H1 (cell line): ENCODE results near the gene MBD5. TPM values are rescaled to one million over a fixed set of nuclear protein-coding genes. Genes with fewer than 3 reads are reported as not detected.

Experiments used
- CTCF ChIA-PET: fragments of 300-600 bp; sonication (Branson Sonifier 250); formaldehyde crosslinking; loops from one replicate; lab custom pipeline; 2021; ENCODE audit not compliant: partially characterized antibody; lab: Charles Lee
- POLR2A ChIA-PET: fragments of 300-600 bp; sonication (Branson Sonifier 250); formaldehyde crosslinking; loops from one replicate; lab custom pipeline; 2021; ENCODE audit warnings: inconsistent platforms; ENCODE audit not compliant: partially characterized antibody; lab: Charles Lee
- DNase-seq, 2 experiments: peaks; one replicate each; pipeline versions ENCODE4 v3.0.0 to v3.0.0-alpha.2; 2010 to 2022; ENCODE audit warnings: low spot score in 2 of 2, low read depth in 1 of 2, mixed read lengths in 1 of 2
- FAIRE-seq: peaks from 2 replicates; lab custom pipeline; 2011; peaks lifted over from hg19 to GRCh38; lab: Jason Lieb, UNC
- H2AFZ ChIP-seq: 2 replicates; pipeline ENCODE4 v1.8.1; 2012; ENCODE audit warnings: low read length, inconsistent platforms
- H2AK5ac ChIP-seq: 2 replicates; pipeline ENCODE4 v1.6.1; 2013; ENCODE audit warnings: low read depth, low read length
- H2BK120ac ChIP-seq: replicated peaks from 2 replicates; pipeline ENCODE3; 2013; ENCODE audit warnings: low read depth, low read length, inconsistent platforms
- H2BK12ac ChIP-seq: 2 replicates; pipeline ENCODE4 v1.6.1; 2013; ENCODE audit warnings: low read depth, low read length
- H2BK15ac ChIP-seq: 2 replicates; pipeline ENCODE4 v1.6.1; 2013; ENCODE audit warnings: low read length
- H2BK20ac ChIP-seq: 2 replicates; pipeline ENCODE4 v1.6.1; 2013; ENCODE audit warnings: low read length
- H2BK5ac ChIP-seq: 2 replicates; pipeline ENCODE4 v1.6.1; 2013; ENCODE audit warnings: low read depth, low read length
- H3K14ac ChIP-seq: 2 replicates; pipeline ENCODE4 v1.6.1; 2013; ENCODE audit warnings: inconsistent platforms; ENCODE audit not compliant: insufficient read length
- H3K18ac ChIP-seq: 2 replicates; pipeline ENCODE4 v1.6.1; 2013; ENCODE audit warnings: low read length; ENCODE audit errors: extremely low read depth
- H3K23ac ChIP-seq: 2 replicates; pipeline ENCODE4 v1.6.1; 2013; ENCODE audit warnings: inconsistent platforms; ENCODE audit not compliant: insufficient read length
- H3K23me2 ChIP-seq: 2 replicates; pipeline ENCODE4 v1.6.1; 2013; ENCODE audit warnings: low read depth, low read length
- H3K27ac ChIP-seq: 2 replicates; pipeline ENCODE4 v1.6.1; 2011; ENCODE audit warnings: low read depth, low read length, inconsistent platforms
- H3K27me3 ChIP-seq, 4 experiments: replicated peaks in 1 of 4; 1 replicate in 1 of 4; 2 replicates in 3 of 4; pipeline versions ENCODE4 v1.6.1 to v1.8.1; 2011 to 2013; ENCODE audit warnings: low read length in 3 of 4, mild to moderate bottlenecking in 3 of 4, inconsistent platforms in 2 of 4, mixed read lengths in 2 of 4, moderate library complexity in 1 of 4; ENCODE audit not compliant: control insufficient read depth in 3 of 4, insufficient read depth in 3 of 4; ENCODE audit errors: extremely low read depth in 1 of 4
- H3K36me3 ChIP-seq, 4 experiments: 2 replicates each; pipeline versions ENCODE4 v1.6.1 to v1.8.1; 2011 to 2013; ENCODE audit warnings: mild to moderate bottlenecking in 4 of 4, low read length in 3 of 4, moderate library complexity in 2 of 4, control low read depth in 1 of 4, inconsistent platforms in 1 of 4; ENCODE audit not compliant: insufficient read depth in 4 of 4, control insufficient read depth in 2 of 4
- H3K4ac ChIP-seq: replicated peaks from 2 replicates; pipeline ENCODE3; 2013; ENCODE audit warnings: low read length, low read depth, mixed read lengths, inconsistent platforms; ENCODE audit not compliant: insufficient read length
- H3K4me1 ChIP-seq, 4 experiments: replicated peaks in 1 of 4; 1 replicate in 1 of 4; 2 replicates in 3 of 4; pipeline versions ENCODE4 v1.6.1 to v1.8.1; 2011 to 2013; ENCODE audit warnings: low read length in 3 of 4, inconsistent platforms in 2 of 4, mixed read lengths in 1 of 4; ENCODE audit not compliant: insufficient read depth in 4 of 4, control insufficient read depth in 3 of 4
- H3K4me2 ChIP-seq, 2 experiments: 2 replicates each; pipeline versions ENCODE4 v1.6.1 to v1.8.1; 2011 to 2013; ENCODE audit warnings: low read depth in 2 of 2, low read length in 2 of 2, control low read depth in 1 of 2, inconsistent platforms in 1 of 2, mild to moderate bottlenecking in 1 of 2; ENCODE audit not compliant: insufficient read depth in 1 of 2
- H3K4me3 ChIP-seq, 4 experiments: fragments of 200-600, 300-600 bp in 1 of 4; sonication (generic), shearing (Covaris generic), sonication (Bioruptor Twin) in 1 of 4; 2 replicates each; pipeline versions ENCODE4 v1.5.1 to v1.8.1; 2011 to 2016; ENCODE audit warnings: low read length in 4 of 4, low read depth in 3 of 4, control low read depth in 2 of 4, inconsistent platforms in 2 of 4, mild to moderate bottlenecking in 2 of 4, mixed read lengths in 1 of 4, moderate library complexity in 1 of 4; ENCODE audit not compliant: insufficient read depth in 2 of 4; ENCODE audit errors: extremely low read depth in 1 of 4
- H3K56ac ChIP-seq: replicated peaks from 2 replicates; pipeline ENCODE3; 2013; ENCODE audit warnings: low read depth, mild to moderate bottlenecking, mixed read lengths, low read length, inconsistent platforms; ENCODE audit not compliant: insufficient read length
- H3K79me1 ChIP-seq: 2 replicates; pipeline ENCODE4 v1.6.1; 2013; ENCODE audit warnings: low read depth, low read length, control low read depth
- H3K79me2 ChIP-seq, 2 experiments: 2 replicates each; pipeline versions ENCODE4 v1.6.1 to v1.8.1; 2012 to 2013; ENCODE audit warnings: low read length in 2 of 2, mild to moderate bottlenecking in 2 of 2, inconsistent platforms in 1 of 2; ENCODE audit not compliant: insufficient read depth in 2 of 2, control insufficient read depth in 1 of 2
- H3K9ac ChIP-seq, 4 experiments: replicated peaks in 1 of 4; 1 replicate in 1 of 4; 2 replicates in 3 of 4; pipeline versions ENCODE4 v1.6.1 to v1.8.1; 2011 to 2013; ENCODE audit warnings: low read depth in 3 of 4, low read length in 3 of 4, control low read depth in 2 of 4, mild to moderate bottlenecking in 2 of 4, moderate library complexity in 2 of 4, inconsistent platforms in 1 of 4; ENCODE audit errors: extremely low read depth in 1 of 4
- H3K9me3 ChIP-seq, 2 experiments: 2 replicates each; pipeline versions ENCODE4 v1.6.1 to v1.8.1; 2012 to 2013; ENCODE audit warnings: mild to moderate bottlenecking in 2 of 2, moderate library complexity in 2 of 2, control low read depth in 1 of 2, inconsistent platforms in 1 of 2, low read depth in 1 of 2, low read length in 1 of 2, mixed read lengths in 1 of 2; ENCODE audit not compliant: insufficient read depth in 2 of 2
- H4K20me1 ChIP-seq, 2 experiments: replicated peaks in 1 of 2; 2 replicates each; pipeline versions ENCODE3 to v1.8.1; 2011 to 2013; ENCODE audit warnings: inconsistent platforms in 2 of 2, low read length in 2 of 2, mild to moderate bottlenecking in 1 of 2; ENCODE audit not compliant: insufficient read depth in 2 of 2, control insufficient read depth in 1 of 2
- H4K5ac ChIP-seq: 2 replicates; pipeline ENCODE4 v1.6.1; 2013; ENCODE audit warnings: low read length, low read depth, mixed read lengths, inconsistent platforms; ENCODE audit not compliant: insufficient read length
- H4K8ac ChIP-seq: 2 replicates; pipeline ENCODE4 v1.8.0; 2013; ENCODE audit warnings: mild to moderate bottlenecking, moderate library complexity, low read length, inconsistent platforms; ENCODE audit not compliant: insufficient read depth; ENCODE audit errors: extremely low read depth
- H4K91ac ChIP-seq: replicated peaks from 2 replicates; pipeline ENCODE3; 2013; ENCODE audit warnings: low read length, mixed read lengths, inconsistent platforms; ENCODE audit not compliant: insufficient read length
- BRCA1 ChIP-seq: IDR thresholded peaks from 2 replicates; pipeline ENCODE4 v1.6.1; 2012; ENCODE audit warnings: low read depth, low read length, improper control_type of control experiment
- CREB1 ChIP-seq: IDR thresholded peaks from 2 replicates; pipeline ENCODE4 v1.6.1; 2012; ENCODE audit warnings: inconsistent platforms
- CTBP2 ChIP-seq: IDR thresholded peaks from 2 replicates; pipeline ENCODE4 v1.7.0; 2011; ENCODE audit warnings: borderline replicate concordance, mild to moderate bottlenecking, moderate library complexity, mixed read lengths, low read length; ENCODE audit not compliant: insufficient read depth, insufficient read length
- EZH2 ChIP-seq: fragments of 200-600 bp; sonication (generic); IDR thresholded peaks from 2 replicates; pipeline ENCODE4 v1.7.1; 2012; ENCODE audit warnings: low read depth, mild to moderate bottlenecking, moderate library complexity, low read length, inconsistent platforms; ENCODE audit not compliant: severe bottlenecking
- JUN ChIP-seq: IDR thresholded peaks from 2 replicates; pipeline ENCODE4 v1.6.1; 2011; ENCODE audit warnings: low read depth, mild to moderate bottlenecking, improper control_type of control experiment, low read length
- RAD21 ChIP-seq, 2 experiments: IDR thresholded peaks in 1 of 2; conservative IDR thresholded peaks in 1 of 2; 2 replicates each; pipeline ENCODE4 v1.6.1; 2011; ENCODE audit warnings: low read depth in 2 of 2, low read length in 2 of 2, improper control_type of control experiment in 1 of 2, inconsistent platforms in 1 of 2, mild to moderate bottlenecking in 1 of 2, moderate library complexity in 1 of 2
- RNF2 ChIP-seq: fragments of 200-900, 300-1000 bp; sonication (generic); IDR thresholded peaks from 2 replicates; pipeline ENCODE4 v1.7.1; 2016; ENCODE audit warnings: borderline replicate concordance, low read depth, mild to moderate bottlenecking, antibody characterized with exemption, low read length; ENCODE audit not compliant: poor library complexity, severe bottlenecking; ENCODE audit errors: missing control alignments
- SAP30 ChIP-seq: fragments of 300-600 bp; sonication (generic); IDR thresholded peaks from 2 replicates; pipeline ENCODE4 v1.7.1; 2012; ENCODE audit warnings: low read length, moderate library complexity, mild to moderate bottlenecking, inconsistent platforms; ENCODE audit not compliant: insufficient read depth, insufficient replicate concordance
- SIX5 ChIP-seq: IDR thresholded peaks from 2 replicates; pipeline ENCODE4 v1.6.1; 2011; ENCODE audit warnings: mild to moderate bottlenecking, low read depth, low read length
- SP1 ChIP-seq: IDR thresholded peaks from 2 replicates; pipeline ENCODE4 v1.6.1; 2011; ENCODE audit warnings: low read depth, low read length
- SP2 ChIP-seq: IDR thresholded peaks from 2 replicates; pipeline ENCODE4 v1.6.1; 2012; ENCODE audit warnings: mild to moderate bottlenecking, low read length, inconsistent platforms
- TAF1 ChIP-seq: IDR thresholded peaks from 2 replicates; pipeline ENCODE4 v1.6.1; 2011; ENCODE audit warnings: mild to moderate bottlenecking, low read depth, low read length
- TBP ChIP-seq: IDR thresholded peaks from 2 replicates; pipeline ENCODE4 v1.6.1; 2011; ENCODE audit warnings: low read depth, low read length, improper control_type of control experiment
- WGBS, 2 experiments: shearing (Covaris generic) in 1 of 2; methylation state at CpG; one replicate each; pipeline versions ENCODE4 v1.1.6 to v1.1.7; 2013 to 2015; ENCODE audit warnings: low lambda C conversion rate in 2 of 2, mixed read lengths in 2 of 2, inconsistent platforms in 1 of 2, low coverage in 1 of 2, missing lambda C conversion rate in 1 of 2; ENCODE audit not compliant: insufficient replicate concordance in 2 of 2, insufficient coverage in 1 of 2, insufficient read length in 1 of 2; ENCODE audit errors: extremely low coverage in 1 of 2, missing lambda C conversion rate in 1 of 2; 5-methylcytosine and 5-hydroxymethylcytosine counted together
- polyA plus RNA-seq, 7 experiments: library from polyadenylated mRNA; depleted of rRNA in 3 of 7; stranded (reverse) in 5 of 7; unstranded in 2 of 7; fragments of >200 nt in 5 of 7; fragments of 200-250 nt in 2 of 7; gene quantifications; 1 replicate in 5 of 7; 2 replicates in 1 of 7; 4 replicates in 1 of 7; pipeline versions ENCODE4 v1.2.1 to v1.2.3, GENCODE V29; 2011 to 2013; ENCODE audit warnings: missing spikeins in 2 of 7, mixed read lengths in 2 of 7
- total RNA-seq: library from RNA; stranded (reverse); fragmentation: NEBNext Ultra II Directional; extraction: Animal tissue kit (Norgen Biotek cat#: 25700); gene quantifications from 2 replicates; pipeline ENCODE4 v1.2.1, GENCODE V29; 2021

The MBD5 gene
- total and polyA plus RNA-seq, 2 of the 8 experiments (the other 6 are each of a cell fraction or from before 2014, with no cell fraction given) = 9.7 to 29.4 TPM

DNA sequence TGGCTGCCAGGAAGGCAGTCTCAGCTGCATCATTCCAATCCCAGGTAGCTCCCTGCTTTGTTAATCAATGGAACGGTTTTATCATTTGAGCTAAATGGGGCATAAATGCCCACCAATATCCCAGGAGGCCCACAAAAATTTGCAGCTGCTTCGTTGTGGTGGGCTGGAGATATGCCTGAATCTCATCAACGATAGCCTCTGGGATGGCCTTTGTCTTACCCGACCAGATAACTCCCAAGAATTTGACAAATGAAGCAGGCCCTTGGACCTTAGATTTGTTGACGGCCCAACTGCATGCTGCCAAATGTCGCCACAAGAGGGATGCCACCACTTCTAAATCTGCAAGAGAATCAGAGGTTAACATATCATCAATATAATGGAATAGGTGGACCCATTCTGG is 236.4 kb downstream of the MBD5 start:
- no peak overlapping the region for H2BK5ac ChIP-seq
- H3K23ac ChIP-seq = no peak overlapping the region
- no peaks in the 10 kb centered on the region for H3K27me3 ChIP-seq
- H3K79me2 ChIP-seq = no peaks in the 10 kb centered on the region
- no peak overlapping the region for H3K9ac ChIP-seq
- H4K91ac ChIP-seq = no peak overlapping the region
- no peak overlapping the region for H3K14ac ChIP-seq
- no peak overlapping the region for H3K18ac ChIP-seq
- H2AFZ ChIP-seq = no peak overlapping the region
- H3K23me2 ChIP-seq = no peaks in the 10 kb centered on the region
- H2AK5ac ChIP-seq = no peak overlapping the region
- WGBS, 2 experiments = 93% methylated on average over 6 of the region's 6 CpGs; no CpG with 5 or more reads in 1 of the 2 experiments
- H2BK120ac ChIP-seq = no peak overlapping the region
- no peaks in the 10 kb centered on the region for H3K4me1 ChIP-seq
- H4K8ac ChIP-seq = no peak overlapping the region
- H4K20me1 ChIP-seq = no peaks in the 10 kb centered on the region
- H2BK12ac ChIP-seq = no peak overlapping the region
- ChIA-PET CTCF (interaction anchor here (0.6 to 1.5 kb wide), 7 partner anchors 13 to 309 kb away, joined by 3 to 5 read pairs (median 3); no protein-coding TSS in a partner anchor), POLR2A (no interaction called here)
- no peak overlapping the region for H3K4ac ChIP-seq
- FAIRE-seq = no peak
- no peaks in the 10 kb centered on the region for H3K79me1 ChIP-seq
- no peak for DNase-seq
- peaks cover 0 to 16% (median 3%) of the 10 kb centered on the region in 4 experiments; a peak in 5 of 8 replicates for H3K36me3 ChIP-seq
- no peak overlapping the region for H4K5ac ChIP-seq
- H3K56ac ChIP-seq = no peak overlapping the region
- H2BK20ac ChIP-seq = no peak overlapping the region
- H3K27ac ChIP-seq = no peak overlapping the region
- H3K4me2 ChIP-seq = no peak overlapping the region
- H3K4me3 ChIP-seq = no peak overlapping the region
- H3K9me3 ChIP-seq = peaks cover 28 to 37% of the 10 kb centered on the region in 2 experiments
- no peak overlapping the region for H2BK15ac ChIP-seq
- TF ChIP-seq JUN = no peak
- no peak for TF ChIP-seq TBP
- TF ChIP-seq CREB1 = no peak
- TF ChIP-seq SAP30 = no peak
- TF ChIP-seq BRCA1 = no peak
- no peak for TF ChIP-seq EZH2
- 0 out of 4 replicates have a peak, but pooled peaks have one; percentile 14 to 16 for TF ChIP-seq RAD21 (IDR thresholded peaks at IDR 0.05 in 1 of 2, conservative IDR thresholded peaks at IDR 0.05 in 1 of 2; ENCODE audit: low read depth in 2 of 2, low read length in 2 of 2)
- TF ChIP-seq SP1 = no peak
- TF ChIP-seq CTBP2 = no peak
- TF ChIP-seq SIX5 = no peak
- no peak for TF ChIP-seq SP2
- TF ChIP-seq RNF2 = no peak
- no peak for TF ChIP-seq TAF1
